ENCODE data around the gene ASTN2.
"Not testable (repeated sequence)": the region's sequence is repeated elsewhere in the genome, so short reads cannot be mapped to it uniquely, and the experiment has no call there.

Gene ASTN2

DNA sequence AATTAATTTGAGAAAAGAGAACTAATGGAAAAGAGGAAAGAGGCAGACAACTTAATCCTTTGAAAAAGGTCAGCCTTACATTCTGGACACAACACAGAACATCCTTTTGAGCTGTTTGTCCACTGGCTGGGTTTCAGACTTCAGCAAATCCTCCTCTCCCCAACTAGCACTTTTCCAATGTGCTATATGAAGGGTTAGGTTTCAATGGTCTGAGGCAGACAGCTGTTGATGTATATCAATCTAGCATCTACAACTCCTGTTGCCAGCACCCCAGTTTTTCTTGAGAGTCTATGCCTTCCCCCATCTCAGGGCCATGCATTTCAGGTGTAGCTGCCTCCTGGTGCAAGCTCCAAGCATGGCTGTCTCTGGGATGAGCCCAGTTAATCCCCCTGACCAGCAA lies 553.5 kb downstream of the ASTN2 start:
- no peak for DNase-seq (ENCODE audit: low read depth)

DNA sequence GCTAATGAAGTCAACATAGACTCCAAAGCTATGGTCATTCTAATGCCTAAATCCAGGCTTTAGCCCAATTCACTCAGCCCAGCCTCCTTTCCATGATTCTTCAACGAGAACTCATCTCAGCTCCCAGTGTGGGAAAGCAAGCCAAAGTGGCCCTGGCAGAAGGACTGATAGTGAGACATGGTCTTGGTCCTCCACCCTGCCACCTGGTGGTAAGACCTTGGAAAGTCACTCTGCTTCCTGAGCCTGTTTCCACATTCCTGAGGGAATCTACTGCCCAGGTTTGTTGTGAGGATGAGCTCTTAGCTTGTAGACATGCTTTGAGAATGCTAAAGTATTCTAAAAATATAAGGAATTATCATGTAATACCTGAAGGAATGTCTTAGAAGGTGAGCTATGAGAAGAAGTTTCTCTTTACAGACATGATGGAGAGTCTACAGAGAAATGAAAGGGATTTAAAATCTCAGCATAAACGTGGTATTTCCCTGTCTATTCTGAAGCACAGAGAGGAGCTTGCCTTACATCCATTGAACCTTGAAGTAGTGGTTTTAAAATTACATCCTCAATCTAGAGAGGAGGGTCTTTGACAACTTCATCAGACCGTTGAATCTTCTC lies 554.2 kb downstream of the ASTN2 start:
- DNase-seq (ENCODE audit: low read depth): peak; percentile 73

DNA sequence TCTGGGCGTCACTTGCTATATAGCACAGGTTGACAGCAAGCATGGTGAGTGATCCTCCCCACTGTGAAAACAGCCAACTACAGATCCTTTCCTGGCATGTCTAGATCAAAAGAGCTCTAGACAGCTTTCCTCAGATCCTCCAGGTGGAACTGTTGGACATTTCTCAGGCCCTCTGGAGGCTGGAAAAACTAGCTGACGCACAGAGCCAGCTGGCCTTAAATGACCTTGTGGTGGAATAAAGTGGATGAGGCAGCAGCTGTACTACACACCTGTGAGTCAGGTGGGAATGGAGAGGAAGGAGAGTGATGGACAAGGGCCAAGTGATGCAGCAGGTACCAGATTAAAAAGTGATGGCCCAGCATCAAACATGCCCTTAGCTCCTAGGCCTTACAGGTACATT lies 555.1 kb downstream of the ASTN2 start:
- DNase-seq (ENCODE audit: low read depth): no peak

DNA sequence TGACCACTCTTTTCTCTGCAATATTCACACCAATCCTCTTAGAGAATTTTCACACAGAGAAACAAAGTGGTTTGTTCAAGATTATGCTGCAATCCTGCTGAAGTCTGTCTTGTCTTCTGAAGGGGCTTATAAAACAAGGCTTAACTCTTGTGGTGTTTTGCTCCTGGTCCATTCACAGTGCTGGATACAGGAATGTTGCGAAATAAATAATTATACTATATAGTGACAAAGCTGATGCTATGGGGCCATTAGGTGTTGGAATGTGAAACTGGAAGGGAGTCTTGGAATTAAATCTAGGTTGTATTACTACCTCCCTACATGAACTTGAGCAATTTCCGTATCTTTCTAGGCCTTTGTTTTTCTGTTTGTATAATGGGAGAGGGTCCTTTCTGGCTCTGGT lies 557.5 kb downstream of the ASTN2 start:
- no peak for DNase-seq (ENCODE audit: low read depth)

DNA sequence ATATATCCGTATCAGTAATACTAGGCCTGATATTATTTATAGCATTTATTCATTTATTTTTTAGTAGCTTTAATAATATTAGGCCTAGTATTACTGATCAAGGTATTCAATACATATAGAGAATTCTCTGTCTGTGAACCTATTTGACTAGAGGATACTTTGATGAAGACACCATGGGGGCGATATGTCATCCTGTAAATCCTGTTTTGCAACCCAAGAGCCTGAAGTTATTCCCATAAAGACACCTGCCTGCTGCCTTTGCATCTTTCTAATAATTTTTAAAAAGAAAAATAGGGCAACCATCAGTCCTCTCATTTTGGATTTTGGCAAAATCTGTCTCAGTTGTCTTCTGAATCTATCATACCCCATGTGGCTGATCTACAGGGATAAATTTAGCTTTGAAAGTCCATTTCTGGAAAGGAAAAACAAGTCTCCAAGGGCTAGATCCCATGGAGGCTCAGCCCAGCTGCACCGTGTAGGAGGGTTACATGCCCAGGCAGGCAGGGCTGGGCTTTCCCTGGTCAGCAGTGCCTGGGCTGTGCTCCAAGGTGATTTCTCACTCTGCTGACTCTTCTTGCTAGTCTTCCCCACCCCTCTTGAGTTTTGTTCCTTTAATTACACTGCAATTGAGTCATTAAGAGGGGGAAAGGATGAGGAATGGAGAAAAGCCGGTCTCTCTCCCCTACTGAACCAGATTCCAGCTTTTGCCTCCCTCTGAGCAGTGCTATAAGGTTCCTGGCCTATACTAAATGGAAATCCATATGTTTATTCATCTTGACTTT lies 558.8 kb downstream of the ASTN2 start:
- no peak for DNase-seq (ENCODE audit: low read depth)

DNA sequence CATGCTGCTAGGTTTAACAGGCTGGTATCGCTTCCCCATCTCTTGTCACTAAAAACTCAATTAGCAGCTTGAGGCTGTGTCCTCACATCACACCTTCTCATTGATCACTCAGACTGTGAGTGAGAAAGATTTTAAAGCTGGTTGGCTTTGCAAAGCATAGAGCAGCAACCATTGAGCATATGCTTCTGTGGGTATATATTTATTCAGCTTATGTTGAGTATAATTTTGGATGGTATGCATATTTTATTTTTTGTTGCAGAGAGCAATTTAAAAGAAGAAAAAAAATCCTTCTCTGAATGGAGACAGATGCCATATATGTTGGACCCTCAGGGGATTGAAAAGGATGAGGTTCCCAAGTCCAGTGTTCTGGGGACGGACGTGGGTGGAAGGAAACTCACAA lies 565.1 kb downstream of the ASTN2 start:
- no peak for DNase-seq (ENCODE audit: low read depth)

DNA sequence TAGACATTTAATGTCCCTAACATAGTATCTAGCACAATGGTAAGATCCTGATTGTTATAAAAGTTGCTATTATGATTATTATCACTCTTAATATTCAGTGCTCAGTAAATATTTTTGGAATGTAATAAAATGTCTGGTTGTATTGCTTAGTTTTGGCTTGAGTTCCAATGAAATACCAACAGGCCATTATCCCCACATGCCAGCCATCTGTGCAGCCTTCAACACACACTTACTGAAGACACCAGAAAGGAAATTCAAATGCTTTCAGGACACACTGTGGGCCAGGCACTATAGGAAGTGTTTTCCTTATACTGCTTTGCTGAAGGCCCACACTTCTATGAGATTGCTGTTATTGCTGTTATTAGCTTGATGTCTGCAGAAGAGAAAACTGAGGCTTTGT lies 570.2 kb downstream of the ASTN2 start:
- DNase-seq (ENCODE audit: low read depth): peak; percentile 3

DNA sequence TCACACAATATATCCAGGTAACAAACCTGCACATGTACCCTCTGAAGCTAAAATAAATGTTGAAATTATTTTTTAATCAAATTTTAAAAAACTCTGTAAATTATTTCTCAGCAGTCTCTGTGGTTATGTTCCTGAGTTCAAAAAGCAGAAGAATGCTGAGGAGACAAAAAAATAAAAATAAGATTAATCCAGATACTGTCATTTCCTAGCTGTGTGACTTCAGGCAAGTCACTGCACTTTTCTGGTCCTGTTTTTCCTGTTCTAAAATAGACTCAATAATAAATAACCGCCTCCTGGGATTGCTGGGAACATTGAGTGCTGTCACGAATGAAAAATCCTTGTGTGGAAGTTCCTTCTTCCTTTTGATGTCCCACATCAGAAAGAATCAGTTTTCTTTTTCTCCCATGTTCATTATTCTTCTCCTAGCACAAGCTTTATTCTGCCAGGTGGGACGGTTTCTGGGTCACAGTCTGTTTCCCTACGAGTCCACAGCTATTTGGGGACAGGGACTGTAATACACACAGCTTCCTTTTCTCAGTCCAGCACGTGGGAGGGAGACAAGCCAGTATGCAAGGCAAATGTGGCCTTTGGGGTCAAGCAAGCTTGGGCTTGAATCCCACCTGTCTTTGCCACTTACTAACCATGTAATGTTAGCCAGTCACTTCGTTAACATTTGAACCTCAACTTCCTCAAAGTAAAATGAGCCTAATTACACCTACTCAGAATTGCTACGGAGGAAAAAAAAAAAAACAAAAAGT lies 570.8 kb downstream of the ASTN2 start:
- DNase-seq (ENCODE audit: low read depth): no peak

DNA sequence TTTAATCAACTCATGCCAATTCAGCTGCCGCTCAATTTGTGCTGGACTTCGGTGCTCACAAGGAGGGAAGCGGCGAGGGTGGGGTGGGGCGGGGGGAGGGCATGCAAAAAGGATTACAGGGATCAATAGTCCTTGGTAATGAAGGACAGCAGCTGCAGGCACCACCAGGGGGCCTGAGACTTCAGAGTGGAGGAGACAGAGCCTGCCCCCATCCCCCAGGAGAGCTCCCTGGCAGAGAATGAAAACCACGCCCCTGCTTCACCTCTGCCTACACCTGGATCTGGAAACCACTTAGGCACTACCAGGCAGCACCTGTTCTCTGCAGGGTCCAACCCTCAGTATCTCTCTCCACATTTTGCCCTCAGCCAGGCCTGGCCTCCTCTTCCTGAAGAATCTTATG lies 572.2 kb downstream of the ASTN2 start:
- DNase-seq (ENCODE audit: low read depth): no peak

DNA sequence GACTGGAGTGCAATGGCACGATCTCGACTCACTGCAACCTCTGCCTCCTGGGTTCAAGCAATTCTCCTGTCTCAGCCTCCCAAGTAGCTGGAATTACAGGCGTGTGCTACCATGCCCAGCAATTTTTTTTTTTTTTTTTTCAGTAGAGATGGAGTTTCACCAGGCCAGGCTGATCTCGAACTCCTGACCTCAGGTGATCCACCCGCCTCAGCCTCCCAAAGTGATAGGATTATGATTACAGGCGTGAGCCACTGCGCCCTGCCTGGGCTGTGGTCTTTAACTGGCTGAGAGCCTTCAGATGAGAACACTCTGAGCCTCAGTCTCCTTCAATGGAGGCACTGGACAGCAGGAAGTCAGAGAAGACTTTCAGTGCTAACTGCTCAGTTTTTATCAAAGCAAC lies 576.4 kb downstream of the ASTN2 start:
- not testable (repeated sequence) for DNase-seq (ENCODE audit: low read depth)

DNA sequence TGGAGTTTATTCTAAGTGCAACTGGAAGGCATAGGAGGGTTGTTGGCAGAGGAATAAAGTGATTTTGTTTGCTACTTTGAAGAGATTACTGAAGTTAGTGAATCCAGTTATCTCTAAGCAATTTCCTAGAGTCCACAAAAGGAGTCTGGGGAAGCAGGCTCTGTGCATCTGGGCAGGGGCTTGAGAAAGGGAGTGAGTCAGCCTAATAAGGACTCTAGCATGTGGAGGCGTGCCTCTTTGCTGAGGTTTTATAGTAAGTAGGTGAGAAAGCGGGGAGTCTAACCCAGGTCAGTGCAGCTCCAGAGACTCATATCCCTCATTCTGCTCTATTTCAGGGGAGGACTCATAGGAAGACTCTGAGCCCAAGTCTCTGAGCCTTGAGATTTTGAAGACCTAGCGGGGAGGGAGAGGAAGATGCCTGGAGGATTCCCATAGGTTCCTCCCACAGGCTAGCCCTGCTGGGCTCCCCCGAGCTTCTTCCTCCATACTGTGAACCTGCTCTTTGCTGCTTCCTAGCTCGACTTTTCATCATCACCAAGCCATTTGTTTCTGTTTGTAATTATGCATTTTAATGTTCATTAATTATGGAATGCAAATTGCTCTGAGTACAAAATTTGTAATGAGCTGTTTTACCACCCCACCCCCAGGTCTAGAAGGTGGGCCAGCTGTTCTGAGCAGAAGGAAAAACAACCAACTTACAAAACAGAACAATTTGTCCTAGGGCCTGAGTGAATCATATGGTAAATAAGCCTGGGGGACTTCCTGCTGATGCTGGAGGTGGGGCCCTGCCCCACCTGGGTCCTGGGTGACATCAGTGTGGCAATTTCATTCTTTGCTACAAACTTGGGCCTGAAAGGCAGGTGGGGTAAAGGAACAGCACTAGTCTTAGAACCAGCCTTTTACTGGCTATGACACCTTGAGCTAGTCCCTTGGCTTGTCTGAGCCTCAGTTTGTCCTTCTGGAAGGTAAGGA lies 577.6 kb downstream of the ASTN2 start:
- DNase-seq (ENCODE audit: low read depth): no peak

DNA sequence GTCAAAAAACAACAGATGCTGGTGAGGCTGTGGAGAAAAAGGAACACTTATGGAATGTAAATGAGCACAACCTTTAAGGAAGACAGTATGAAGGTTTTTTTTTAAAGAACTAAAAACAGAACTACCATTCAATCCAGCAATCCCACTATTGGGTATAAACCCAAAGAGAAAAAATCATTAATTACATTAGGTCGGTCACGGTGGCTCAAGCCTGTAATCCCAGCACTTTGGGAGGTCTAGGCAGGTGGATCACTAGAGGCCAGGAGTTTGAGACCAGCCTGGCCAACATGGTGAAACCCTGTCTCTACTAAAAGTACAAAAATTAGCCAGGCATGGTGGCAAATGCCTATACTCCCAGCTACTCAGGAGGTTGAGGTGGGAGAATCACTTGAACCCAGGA lies 584.5 kb downstream of the ASTN2 start:
- not testable (repeated sequence) for DNase-seq (ENCODE audit: low read depth)

DNA sequence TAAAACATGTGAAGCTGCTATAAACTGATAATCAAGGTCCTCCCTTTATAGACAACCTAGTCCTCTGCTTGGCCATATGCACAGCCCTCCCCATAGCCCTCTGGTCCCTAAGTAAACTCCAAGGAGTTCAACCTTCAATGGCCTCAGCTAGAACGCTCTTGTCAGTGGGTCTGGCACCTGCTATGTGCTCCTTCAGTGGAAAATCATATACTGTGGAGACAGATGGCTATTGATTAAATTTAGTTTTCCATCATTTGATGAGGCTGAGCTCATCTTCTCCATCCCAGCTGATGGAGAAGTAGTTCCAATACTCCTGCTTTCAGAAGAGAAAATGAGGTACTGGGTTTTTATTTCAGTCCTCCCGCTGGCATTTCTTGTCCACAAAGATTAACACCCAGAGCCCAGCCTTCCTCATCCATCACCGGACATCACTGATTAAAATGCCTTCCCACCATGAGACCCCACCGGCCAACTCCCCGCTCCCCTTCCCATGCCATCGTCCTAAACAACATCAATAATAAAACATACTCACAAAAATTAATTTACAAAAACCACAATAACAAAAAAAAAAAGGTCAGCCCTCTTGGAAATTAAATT lies 593.1 kb downstream of the ASTN2 start:
- no peak for DNase-seq (ENCODE audit: low read depth)

DNA sequence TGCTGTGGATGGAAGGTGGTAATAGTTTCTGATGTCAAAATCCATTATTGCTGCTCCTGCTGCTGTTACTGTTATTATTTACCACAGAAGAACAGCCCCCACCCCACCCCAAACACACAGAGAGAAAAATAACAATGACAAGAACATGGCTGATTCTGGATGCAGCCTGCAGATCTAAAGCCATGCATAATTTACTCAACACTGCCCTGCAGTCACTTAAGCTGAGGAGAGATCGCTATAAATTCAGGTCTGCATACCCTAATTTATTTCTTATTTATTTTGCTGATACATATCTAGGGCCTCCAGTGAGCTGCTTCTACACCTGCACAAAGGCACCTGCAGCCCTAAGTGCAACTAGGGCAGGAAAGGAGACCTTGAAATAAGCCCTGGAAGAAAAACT lies 595.7 kb downstream of the ASTN2 start:
- no peak for DNase-seq (ENCODE audit: low read depth)

DNA sequence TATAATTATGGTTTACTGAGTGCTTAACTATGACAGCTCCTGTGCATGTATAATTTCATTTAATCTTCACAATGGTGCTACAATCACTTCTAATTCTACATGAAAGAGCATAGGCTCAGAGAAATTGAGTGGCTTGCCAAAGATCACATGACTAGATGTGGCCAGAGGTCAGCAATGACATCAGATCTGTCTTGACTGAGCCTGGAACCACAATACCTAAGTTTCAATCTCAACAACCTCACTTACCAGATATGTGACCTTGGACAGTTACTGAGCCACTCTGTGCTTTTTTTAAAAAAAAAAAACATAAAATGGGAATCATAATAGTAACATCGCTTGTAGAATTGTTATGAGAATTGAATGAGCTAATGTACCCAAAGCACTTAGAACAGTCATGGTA lies 597.1 kb downstream of the ASTN2 start:
- DNase-seq (ENCODE audit: low read depth): no peak

DNA sequence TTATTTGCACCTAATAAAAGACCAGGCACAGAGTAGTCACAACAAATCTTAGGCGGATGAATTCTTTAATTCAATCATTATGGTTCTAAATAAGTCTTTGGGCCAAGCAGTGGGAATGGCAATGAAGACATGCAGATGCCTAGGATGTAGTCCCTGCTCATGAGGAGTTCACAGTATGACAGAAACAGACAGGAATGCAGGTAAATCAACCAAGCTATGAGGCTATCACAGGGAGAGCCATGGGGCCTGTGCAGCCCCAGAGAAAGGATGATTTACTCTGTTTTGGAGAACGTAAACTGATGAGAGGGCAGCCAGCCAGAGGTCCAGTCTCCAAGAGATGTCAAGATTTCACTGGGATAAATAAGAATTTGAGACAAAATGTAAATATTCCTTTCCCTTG lies 598.4 kb downstream of the ASTN2 start:
- DNase-seq (ENCODE audit: low read depth): no peak

DNA sequence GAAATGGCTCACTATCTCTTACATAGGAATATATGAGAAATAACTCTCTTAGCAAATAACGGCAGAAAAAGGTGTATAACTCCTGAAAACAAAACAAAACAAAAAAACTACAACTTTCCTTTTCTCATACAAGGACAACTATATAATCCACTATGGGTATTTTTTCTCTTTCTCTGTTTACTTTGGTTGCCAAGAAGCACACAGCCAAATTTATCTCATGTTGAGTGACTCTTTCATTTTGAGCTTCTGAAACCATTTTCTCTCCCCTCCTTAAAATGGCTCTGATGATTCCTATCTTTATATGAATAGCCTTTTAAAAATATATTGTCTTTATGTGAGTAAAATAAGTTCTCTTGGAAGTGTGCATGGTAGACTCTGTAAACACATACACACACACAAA lies 599.0 kb downstream of the ASTN2 start:
- no peak for DNase-seq (ENCODE audit: low read depth)

DNA sequence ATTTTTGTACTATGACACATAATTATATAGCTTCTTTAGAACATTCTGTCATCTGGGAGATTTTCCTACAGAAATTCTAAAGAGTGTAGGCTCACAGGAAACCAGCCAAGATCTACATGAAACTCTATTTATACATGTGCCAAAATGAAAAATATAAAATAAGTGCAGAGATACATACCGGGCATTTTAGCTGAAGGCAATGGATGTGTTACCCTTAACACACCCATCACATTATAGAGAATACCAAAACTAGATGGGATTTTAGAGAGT lies 601.9 kb downstream of the ASTN2 start:
- no peak for DNase-seq (ENCODE audit: low read depth)

DNA sequence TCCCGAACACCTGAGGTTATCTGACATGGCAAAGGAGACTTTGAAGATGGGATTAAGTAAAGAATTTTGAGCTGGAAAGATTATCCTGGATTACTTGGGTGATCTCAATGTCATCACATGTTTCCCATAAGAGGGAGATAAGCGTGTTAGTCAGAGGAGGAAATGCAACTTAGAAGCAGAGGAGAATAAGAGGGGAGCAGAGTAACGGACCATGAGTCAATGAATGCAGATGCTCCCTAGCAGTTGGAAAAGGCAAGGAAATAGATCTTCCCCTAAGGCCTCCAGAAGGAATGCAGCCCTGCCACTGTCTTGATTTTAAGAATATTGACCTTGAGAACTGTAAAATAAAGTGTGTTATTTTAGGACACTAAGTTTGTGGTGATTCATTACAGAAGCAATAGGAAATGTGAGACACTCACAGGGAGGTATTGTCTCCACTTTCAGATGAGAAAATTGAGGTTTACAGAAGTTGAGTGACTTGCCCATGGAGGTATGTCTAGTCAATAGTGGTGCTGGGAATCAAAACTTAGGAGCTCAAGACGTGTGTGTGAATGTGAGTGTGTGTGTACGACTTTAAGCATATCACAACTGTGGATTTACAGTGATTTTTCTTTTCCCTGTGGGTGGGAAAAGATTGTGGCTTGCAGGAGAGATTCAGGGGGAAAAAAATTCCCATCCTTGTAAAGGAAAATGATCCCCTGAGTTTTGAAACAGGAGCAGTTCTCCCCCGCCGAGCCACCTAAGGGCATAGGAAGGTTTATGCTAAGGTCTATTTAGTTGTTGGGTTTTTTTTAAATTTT lies 602.4 kb downstream of the ASTN2 start:
- peak; percentile 30 for DNase-seq (ENCODE audit: low read depth)

DNA sequence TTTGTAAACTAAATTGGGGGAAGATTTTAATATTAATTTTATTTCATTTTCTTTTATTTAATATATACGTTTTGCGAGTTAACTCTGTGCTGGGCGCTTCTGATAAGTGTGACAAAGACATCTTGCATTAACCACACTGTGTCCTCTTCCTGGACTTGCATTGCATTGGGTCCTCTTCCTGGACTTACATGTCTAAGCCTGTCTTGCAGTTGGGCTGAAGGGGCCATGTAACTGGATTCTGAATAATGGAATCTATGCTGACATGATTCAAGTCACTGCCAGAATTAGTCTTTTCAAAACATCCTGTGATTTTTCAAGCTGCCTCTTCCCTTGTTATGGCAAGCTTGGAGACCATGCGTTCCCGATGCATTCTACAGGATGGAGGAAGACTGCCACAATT lies 605.2 kb downstream of the ASTN2 start:
- DNase-seq (ENCODE audit: low read depth): no peak

DNA sequence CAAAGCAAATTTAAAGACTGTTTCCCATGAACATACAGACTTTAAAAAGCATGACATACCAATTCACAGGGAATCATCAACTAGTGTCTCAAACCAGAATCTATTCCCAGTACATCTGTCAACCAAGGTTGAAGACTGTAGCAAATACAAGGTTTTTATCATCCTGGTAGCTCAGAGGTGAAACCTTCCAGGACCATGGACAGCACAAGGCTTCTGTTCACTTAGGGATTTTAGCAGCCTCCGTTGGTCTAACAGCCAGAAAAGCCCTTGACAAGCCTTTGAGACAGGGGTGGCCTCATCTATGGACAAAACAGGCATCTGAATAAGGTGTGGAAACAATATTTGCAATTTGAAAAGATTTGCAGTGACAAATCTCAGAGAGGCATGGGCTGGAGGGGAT lies 608.8 kb downstream of the ASTN2 start:
- DNase-seq (ENCODE audit: low read depth): peak; percentile 33
